GM19455 (cell line): ENCODE measurements around the gene STXBP6.

Experiments
- ATAC-seq: cut with Tn5 transposase; IDR thresholded peaks from one replicate; pipeline ENCODE4 v1.9.1; 2021; ENCODE audit not compliant: unreplicated experiment

STXBP6 gene

DNA sequence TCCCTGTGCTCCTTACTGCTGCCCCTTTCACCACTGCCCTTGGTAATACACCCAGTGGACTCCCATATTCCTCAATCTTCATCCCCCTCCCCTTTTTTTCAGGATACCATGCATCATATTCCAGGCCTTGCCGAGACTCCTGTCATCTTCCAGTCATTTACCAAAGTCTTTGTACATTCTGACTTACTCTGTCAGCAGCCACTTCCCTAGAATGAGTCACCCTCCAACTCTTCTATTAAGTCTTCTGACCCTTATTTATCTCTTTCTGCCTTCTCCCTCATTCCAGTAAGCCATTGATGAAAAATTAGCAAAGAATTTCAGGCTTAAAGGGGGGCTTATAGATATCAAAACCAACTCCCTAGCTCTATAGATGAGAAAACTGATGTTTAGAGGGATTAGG, 128.0 kb downstream of the STXBP6 start:
- no peak for ATAC-seq

DNA sequence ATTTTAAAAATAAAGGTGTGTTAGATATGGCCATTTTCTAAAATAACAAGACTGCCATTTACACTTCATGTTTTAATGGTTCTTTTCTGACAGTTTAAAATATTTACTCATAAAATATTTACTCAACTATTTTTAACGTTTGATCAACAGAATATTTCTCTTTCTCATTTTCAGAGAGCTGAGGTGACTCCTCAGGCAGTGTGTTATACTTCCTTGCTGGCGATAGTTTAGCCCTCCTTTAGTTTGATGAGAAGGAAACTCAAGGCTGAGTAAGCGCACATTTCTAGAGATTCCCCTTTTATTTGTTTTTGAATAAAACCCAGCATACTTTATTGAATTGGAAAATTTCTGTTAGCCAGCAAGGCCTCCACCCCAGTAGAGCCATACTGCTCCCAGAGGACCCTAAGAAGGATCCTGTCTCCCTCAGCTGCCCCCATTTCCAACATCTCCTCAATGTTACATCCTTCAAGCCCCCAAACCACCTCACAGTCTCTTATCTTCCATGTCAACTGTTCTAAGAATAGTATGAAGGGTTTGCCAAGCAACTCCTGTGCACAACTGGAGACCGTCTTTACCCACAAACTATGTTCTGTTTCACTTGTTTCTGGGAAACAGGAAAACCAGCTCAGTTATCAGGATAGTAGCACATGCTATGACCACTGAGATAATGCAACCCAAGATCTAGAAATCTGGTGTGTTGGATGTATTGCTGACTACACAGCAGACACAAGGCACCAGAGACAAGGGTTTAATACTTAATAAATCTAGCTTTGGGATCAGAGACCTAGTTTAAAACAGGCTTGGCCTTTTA, 129.5 kb downstream of the STXBP6 start:
- no peak for ATAC-seq

DNA sequence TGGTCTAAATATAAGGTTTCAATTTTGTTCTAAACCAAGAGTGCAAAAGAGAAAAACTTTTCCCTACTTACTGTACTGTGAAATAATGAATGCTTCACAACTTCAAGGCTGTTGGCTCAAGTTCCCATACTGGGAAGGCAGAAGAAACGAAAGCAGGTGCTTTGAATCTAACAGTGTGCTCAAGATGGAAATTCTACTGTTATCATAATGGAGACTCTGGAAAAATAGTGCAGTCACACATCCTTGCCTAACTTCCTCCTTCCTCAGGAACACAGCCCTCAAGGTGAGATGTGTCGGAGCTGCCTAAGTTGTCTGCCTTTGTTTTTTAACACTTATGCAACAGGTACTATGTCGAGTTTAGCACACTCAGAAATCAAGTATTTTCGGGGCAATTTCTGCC, 131.1 kb downstream of the STXBP6 start:
- no peak for ATAC-seq

DNA sequence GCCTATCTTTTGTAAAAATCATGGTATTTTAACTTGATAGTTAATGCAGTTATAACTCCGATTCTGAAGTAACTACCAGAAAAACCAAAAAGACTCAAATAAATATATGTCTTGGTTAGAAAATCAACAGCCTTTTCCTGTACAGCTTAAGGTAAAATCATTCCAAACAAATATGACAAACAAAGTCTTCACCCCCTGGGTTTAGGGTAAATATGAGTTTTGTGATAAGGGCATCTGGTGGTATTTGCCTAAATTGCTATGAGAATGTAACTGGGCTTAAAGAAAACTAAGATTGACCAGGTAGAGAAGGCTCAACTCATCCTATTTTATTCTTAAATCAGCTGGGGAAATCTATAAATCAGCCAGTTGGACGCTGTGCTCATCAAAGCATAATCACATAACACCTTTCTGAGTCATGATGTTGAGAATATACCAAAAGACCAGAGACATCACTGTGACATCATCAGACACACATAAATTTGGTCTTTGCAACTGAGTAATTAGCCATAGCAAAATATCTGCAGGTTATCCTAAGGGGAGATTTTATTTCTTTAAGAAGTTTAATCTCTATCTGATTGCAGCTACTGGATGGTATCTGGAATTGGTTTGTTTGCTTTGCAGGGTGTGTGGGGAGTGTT, 133.9 kb downstream of the STXBP6 start:
- no peak for ATAC-seq

DNA sequence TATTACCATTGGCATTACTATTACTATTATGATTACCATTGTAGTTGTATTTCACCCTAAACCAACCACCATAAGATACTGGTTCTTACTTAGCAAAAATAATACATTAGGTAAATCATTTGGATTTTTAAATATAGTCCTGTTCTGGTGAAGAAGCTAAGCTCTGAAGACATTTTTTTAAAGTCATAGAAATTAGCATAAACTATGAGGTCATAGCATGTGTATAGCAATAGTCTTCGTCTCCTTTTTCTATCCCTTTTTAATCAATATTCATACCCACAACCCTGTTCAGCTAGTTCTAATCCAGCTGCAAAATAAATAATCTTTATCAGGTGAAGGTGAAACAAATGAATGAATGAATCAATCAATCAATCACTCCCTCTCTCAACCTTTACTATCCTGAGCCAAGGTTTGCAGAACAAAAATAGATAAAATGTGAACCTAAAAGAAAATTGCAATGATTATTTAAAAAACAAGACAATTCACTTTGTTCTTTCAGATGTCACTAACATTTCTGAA, 134.5 kb downstream of the STXBP6 start:
- ATAC-seq = no peak

DNA sequence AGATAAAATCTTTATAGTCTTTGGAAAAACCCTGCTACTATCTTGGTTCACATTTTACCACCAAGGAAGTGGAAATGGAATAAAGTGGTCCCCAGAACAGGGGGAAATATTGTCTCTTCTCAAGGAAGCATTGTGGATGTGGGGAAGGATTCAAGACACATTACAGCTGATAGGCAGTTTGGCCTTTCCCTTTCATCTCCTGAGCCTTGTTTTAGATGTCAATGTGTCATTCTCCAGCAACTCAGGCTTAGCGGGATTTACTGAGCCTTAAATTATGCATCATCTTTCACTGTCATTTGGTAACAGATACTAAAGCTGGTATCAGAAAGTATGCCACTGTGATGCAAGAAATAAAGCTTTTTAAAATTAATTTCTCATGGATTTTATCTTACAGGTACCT, 136.2 kb downstream of the STXBP6 start:
- no peak for ATAC-seq

DNA sequence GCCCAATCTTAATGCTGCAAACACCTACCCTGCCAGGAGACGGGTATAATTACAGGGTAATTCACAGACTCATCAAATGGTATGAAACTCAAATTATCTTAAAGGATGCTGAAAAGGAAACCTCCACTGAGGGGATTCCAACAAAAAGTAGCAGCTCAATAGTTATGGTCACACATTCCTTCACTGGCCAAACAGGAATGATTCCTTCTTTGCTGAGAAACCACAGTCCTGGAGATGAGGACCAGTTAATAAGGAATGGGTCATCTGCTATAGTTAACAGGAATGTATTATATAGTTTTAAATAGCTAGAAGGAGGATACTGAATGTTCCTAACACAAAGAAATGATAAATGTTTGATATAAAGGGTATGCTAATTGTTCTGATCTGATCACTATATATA, 136.9 kb downstream of the STXBP6 start:
- no peak for ATAC-seq

DNA sequence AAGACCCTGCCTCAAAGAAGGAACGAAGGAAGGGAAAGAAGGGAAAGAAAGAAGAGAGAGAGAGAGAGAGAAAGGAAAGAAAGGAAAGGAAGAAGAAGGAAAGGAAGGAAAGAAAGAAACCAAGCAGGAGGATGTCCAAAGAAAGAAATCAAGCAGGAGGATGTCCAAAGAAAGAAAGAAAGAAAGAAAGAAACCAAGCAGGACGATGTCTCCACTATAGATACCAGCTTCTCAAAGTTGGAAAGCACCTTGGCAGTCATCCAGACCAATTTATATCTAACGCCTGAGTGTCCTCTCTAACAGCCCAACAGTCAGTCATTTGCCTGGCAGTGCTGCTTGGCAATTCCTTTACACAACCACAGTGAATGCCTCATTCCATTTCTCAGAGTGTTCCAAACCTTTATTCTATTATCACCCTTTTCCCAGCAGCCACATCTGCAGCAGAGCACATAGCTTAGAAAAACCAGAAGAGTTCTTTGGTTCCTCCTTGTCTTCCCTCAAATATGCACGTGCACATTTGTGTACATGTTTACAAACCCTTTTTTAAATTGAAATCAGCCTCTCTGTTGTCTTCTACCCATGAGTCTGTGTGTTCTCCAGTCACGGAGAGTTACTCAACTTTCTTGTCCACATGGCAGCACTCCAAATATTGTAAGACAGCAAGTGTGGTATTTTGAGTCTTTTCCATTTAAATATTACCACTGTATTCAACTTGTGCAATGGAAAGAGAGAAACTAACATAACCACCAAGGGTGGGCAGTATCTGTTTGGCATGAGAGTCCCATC, 138.4 kb downstream of the STXBP6 start:
- no peak for ATAC-seq

DNA sequence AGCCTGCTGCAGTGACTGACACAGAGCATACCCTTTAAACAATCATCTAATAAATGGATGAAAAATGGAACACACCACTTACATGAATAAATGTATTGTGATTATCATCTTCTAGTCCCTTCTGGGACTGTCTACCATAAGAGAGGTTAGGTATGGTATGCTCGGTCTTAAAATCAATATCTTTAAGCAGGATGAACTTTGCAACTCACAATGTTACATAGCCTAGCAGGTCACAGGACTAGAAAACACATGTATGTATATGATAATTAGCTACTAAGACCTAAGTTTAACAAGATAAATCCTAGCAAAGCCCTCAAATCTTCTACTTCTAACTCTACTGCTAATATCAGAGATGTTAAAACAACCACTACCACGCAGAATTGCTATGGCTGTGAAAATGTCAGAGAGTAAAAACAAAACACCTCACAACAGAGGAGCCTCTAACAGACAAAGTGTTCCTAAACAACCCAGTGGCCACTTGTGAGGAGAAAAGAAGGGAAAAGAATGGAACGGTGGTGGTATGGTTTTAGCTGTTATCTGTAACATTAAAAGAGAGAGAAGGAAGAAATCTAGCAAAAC, 139.4 kb downstream of the STXBP6 start:
- ATAC-seq = no peak

DNA sequence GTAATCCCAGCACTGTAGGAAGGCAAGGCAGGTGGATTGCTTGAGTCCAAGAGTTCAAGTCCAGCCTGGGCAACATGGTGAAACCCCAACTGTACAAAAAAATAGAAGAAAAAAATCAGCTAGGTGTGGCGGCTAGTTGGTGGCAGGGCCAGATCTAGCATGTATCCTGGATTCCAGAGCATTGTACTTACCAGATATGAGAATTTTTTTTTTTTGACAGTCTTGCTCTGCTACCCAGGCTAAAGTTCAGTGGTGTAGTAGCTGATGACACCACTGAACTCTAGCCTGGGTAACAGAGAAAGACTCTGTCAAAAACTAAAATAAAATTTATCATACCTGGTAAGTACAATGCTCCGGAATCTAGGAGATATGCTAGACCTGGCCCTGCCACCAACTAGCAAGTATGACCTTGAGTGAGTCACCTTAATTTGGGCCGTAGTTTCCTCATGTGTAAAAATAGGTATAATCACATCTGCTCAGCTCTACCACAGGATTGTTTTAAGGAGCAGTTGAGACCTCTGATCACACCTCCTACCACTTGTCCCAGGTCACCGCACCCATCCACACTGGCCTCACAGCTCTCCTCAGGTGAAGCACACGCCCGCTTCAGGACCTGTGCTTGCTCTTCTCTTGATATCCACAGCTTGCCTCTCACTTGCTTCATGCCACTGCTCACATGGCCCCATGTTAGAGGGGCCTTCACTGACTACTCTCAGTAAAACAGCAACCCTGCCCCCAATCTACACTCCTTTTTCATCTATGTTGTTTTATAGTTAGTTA, 140.2 kb downstream of the STXBP6 start:
- ATAC-seq = no peak

DNA sequence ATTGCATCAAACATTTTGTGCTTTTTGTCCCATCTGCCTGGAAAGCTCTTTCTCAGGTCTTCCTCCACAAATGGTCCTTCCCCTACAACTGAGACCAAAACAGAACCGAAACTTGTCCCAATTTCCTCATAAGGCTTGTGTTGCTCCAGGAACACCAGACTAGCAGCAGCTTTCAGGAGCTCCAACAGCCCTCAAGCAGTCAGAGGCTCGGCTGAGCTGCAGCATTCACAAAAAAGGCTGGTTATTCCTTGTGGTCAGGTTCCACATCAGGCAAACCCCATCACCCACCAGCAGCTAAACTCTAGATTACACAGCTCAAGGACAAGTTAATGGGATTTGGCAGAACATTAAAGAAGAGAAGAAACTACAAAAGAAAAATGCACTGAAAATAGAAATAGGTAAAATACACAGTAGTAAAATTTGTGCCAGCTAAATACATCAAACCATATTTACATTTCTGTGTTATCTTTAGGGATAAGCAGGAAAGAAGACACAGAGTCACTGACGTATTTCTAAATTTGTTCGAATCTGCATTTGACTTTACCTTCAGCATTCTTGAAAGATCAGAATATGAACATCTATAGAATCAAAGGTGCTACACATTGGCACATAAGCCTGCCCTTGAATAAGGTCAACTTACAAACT, 141.2 kb downstream of the STXBP6 start:
- no peak for ATAC-seq

DNA sequence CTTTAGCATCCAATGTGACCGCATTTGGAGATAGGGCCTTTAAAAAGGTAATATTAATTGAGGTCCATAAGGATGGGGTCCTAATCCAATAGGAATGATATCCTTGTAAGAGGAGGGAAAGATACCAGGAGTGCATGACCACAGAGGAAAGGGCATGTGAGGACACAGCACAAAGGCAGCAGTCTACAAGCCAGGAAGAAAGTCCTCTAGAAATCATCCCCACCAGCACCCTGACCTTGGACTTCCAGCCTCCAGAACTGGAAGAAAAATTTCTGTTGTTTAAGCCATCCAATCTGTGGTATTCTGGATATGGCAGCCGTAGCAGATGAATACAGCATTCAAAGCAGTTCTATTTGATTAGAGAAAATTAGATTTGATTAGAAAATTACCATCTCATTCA, 145.4 kb downstream of the STXBP6 start:
- no peak for ATAC-seq

DNA sequence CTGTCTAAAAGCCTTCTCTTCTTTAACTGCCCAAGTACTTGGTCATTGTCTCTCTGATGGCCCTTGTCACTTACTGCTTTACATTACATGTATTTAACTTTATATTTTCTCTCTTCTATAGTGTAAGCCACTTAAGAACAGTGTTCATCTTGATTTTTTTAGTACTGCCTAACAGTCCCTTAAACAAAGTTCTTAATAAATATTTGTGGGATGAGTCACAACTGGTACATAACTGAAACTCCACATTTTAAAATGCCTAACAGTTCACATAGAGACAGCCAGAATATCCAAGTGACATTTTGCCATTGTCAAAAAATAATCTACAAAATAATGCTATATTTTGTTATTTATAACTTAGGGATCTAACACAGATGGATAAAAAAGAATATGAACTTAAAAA, 146.6 kb downstream of the STXBP6 start:
- ATAC-seq = no peak

DNA sequence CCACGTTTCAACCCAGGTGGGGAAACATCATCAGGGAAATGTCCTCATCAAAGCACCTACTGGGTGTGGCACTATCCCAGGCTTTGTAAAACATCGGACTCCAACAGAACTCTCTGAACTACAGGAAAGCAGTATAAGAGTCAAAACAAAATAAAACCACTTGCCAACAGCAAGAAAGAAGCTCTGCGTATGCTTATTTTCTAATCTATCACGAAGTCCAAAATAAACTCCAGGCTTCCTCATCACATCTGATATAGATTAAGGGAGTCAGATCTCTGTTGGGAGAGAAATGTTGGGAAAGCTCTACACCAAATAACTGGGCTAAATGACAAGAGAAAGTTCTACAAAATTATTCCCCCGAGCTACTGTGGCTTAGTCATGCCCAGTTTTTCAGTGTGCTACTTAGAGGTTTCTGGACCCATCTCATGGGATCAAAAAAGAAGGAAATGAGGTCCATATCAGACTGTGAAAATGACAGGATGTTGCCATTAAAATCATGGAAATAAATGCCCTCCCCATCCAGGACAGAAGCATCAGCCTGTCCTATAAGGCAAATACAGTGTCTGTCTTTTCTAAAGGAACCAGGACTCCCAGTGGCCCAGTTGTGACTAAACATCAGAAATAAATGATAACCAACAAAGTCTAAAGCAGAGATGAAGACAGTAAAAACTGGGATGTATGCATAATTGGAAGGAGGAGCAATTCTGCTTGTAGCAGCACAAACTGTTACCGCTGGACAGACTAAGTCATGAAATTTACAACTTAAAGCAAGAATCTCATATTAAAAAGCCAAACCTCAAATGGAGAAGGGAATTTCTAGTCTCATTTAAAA, 149.5 kb downstream of the STXBP6 start:
- ATAC-seq = no peak

DNA sequence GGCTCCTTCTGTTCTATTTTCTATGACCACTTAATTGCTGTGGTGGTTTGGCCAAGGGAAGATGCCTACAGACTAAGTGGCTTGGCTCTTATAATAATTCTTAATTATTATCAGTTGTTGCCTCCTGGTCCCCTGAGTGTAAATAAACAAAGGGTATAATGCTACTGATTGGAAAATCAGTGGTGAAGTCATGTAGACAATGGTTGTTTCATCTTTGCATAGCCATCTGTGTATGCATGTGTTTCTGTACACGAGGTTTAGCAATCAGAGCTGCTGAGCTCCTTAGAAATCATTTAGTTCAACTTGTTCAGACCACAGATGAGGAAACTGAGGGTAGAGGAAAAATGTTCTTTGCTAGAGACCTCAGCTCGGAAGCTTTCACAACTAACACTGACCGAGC, 152.2 kb downstream of the STXBP6 start:
- ATAC-seq = no peak

DNA sequence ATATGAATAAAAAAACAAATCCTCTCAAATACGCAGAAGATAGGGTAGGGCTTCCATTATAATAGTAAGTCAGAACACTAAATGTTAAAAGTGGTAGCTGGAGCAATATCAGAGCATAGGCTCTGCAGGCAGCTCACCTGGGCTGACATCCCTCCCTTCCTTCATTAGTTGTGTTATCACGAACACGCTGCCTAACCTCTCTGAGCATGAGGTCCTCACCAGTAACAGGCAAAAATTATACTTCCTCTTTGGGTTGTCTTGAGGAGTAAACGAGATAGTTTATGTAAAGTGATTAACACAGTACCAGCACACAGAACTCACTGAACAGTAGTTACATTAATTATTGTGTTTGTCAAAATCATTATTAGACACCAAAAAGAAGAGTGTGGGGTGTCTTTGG, 154.3 kb downstream of the STXBP6 start:
- no peak for ATAC-seq

DNA sequence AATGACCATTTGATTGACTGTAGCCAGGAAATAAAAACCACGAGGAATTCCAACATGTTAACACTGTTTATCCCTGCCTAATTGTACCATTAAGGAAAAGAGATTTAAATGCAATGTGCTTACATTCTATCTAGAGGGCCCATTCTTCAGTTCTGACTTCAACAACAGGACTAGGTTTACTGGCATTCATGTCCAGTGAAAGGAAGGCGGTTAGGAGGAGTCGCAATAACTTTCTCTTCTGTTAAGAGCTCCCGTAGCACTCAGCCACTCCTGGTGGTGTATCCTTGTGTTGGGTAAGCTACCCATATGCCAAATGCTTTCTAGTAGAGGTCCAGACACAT, 154.7 kb downstream of the STXBP6 start:
- ATAC-seq = no peak

DNA sequence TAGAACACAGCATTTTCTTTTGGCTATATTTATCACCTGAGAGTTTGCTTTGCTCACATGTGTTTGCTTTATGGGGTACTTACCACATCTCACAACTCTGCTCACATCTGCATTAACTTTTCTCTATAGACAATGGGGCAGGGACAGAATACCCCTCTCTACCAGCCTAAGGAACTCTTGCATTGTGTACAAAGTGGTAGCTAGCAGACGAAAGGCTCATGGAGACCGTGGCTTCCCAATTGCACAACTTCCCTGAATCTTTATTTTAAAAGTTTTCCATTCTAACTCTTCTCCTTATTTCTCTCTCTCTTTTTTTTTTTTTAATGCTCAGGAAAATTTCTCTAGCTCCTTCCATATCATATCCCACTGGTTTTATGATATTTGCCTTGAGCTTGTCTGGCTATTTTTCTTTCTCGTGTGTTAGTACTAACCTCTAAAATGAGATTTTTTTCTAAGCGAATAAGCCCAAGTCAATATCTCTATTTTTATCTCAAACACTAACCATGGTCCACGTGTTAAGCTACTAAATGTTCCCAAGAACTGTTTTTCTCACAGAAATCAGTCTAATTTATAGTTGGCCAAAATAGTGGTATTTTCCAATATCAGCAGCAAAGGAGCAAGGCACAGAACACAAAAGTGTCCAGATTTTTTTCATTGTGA, 155.2 kb downstream of the STXBP6 start:
- no peak for ATAC-seq

DNA sequence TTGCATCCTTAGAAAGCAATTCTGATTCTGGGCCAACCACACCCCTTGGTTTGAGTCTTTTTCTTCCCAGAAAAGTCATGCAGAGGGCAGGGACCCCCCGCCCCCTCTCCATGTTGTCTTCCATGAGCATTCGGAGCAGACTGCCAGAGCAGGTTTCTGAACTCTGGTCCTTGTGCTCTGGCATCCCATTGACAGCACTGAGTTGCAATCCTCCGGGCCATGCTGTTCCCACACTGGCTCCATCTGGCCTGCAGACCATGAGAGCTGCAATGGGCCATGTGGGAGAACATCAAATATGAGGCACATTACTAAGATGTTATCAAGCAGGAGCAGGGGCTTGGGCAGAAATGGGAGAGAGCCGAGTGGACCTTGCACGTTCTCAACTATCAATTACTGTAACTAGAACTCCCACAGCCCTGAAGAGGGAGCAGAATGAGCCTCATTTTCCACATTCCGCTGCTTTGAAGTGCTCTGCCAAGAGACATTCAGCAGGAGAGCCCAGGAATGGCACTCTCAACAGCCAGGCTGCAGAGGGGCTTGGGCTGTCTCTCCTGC, 157.4 kb downstream of the STXBP6 start:
- no peak for ATAC-seq
